Mononuclear cell (primary cell): ENCODE data around the gene RHOU. TPM values are rescaled to one million over a fixed set of nuclear protein-coding genes. Genes with fewer than 3 reads are reported as not detected.

Experiments
- H3K27me3 ChIP-seq: 2 replicates; pipeline ENCODE4 v1.6.0; 2011; ENCODE audit warnings: low read length, control low read depth; ENCODE audit not compliant: insufficient read depth
- H3K4me1 ChIP-seq: 2 replicates; pipeline ENCODE4 v1.5.1; 2011; ENCODE audit warnings: mild to moderate bottlenecking, low read length, control low read depth; ENCODE audit not compliant: insufficient read depth
- H3K4me3 ChIP-seq: 2 replicates; pipeline ENCODE4 v1.5.1; 2011; ENCODE audit warnings: mild to moderate bottlenecking, low read length, moderate library complexity
- H3K9me3 ChIP-seq: 2 replicates; pipeline ENCODE4 v1.5.1; 2011; ENCODE audit warnings: low read depth, mild to moderate bottlenecking, control low read depth, low read length
- total RNA-seq: library from RNA; depleted of rRNA; stranded (reverse); fragments of >200 nt; gene quantifications from one replicate; pipeline ENCODE4 v1.2.3, GENCODE V29; 2012

RHOU gene
- total RNA-seq, 1 donor: 15.3 TPM

DNA sequence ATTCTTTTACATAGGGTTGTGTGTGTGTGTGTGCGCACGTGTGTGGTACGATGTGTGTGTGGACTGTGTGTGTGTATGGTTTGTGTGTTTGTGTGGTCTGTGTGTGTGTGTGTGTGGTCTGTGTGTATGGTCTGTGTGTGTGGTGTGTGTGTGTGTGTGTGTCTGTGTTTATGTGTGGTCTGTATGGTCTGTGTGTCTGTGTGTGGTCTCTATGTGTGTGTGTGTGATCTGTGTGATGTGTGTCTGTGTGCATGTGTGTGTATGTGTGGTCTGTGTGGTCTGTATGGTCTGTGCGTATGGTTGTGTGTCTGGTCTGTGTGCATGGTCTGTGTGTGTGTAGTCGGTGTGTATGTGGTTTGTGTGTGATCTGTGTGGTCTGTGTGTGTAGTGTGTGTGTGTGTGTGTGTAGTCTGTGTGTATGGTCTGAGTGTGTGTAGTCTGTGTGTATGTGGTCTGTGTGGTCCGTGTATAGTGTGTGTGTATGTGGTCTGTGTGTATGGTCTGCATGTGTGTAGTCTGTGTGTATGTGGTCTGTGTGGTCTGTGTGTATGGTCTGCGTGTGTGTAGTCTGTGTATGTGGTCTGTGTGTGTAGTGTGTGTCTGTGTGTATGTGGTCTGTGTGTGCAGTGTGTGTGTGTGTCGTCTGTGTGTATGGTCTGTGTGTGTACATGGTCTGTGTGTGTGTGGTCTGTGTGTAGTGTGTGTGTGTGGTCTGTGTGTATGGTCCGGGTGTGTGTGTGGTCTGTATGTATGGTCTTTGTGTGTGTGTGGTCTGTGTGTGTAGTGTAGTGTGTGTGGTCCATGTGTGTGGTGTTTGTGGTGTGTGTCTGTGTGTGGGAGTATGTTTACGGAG, 46.8 kb downstream of the RHOU start:
- H3K4me1 ChIP-seq: peaks cover 29% of the 10 kb centered on the region

DNA sequence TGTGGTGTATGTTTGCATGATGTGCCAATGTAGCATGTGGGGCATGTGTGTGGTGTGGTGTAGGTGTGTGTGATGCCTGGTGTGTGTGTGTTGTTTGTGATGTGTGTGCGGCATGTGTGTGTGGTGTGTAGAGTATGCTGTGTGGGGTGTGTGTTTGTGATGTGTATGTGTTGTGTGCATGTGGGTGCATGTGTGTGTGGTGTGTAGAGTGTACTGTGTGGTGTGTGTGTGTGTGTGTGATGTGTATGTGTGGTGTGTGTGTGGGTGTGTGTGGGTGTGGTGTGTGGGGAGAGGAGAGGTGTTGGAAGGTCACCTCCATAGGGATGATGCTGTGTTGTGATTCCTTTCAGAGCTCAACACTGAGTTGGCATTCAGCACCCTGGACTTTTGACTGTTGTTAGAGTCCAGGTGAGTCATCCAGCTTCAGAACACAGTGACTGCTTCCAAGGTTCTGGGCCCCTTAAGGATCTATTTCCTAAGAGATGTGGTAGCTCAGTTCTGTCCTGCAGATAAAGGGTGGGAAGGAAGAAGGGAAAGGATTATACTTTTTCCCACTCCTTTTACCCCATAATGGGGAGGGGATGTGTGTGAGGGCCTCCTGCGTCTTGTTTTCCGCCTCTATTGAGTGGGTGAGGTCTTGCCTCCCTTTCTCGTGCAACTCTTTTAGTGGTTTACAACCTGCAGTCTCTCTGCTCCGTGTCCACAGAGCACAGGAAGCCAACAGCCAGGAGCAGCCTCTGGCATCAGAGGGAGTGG, 47.6 kb downstream of the RHOU start:
- H3K9me3 ChIP-seq: no peaks in the 10 kb centered on the region
- H3K4me3 ChIP-seq: no peak overlapping the region
- no peaks in the 10 kb centered on the region for H3K27me3 ChIP-seq
- H3K4me1 ChIP-seq: peaks cover 34% of the 10 kb centered on the region

More for the DNA sequence above, 46.8 kb downstream of the RHOU start:
- Histone ChIP-seq H3K27me3 (no peaks in the 10 kb centered on the region), H3K4me3 (no peak overlapping the region), H3K9me3 (no peaks in the 10 kb centered on the region)

DNA sequence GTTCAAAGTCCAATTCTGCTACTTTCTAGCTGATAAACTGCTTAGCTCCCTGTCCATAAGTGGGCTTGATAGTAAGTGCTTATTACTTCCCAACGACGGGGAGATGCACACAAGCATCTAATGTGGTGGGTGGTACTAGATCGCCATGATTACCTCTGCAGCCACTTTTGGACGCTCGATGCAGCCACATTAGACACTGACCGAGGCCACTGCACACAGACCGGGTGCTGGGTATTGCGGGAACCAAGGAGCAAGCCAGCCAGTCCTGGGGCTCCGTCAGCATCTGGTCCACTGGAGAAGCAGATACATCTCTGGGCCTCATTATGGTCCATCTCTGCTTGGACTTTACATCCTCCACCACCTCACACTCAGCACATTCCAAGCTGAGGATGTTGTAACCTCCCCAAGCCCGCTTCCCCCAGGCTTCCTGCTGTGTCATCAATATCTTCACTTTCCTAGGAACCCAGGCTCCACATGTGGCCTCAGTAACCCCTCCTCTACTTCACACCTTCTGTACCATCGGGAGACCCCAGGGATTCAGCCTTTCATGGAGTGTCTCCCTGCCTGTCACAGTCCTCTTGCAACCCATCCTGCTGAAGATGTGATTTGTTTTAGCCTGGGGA, 48.2 kb downstream of the RHOU start:
- H3K9me3 ChIP-seq: no peaks in the 10 kb centered on the region
- H3K27me3 ChIP-seq: no peaks in the 10 kb centered on the region
- H3K4me3 ChIP-seq: no peak overlapping the region
- peaks cover 28% of the 10 kb centered on the region for H3K4me1 ChIP-seq

DNA sequence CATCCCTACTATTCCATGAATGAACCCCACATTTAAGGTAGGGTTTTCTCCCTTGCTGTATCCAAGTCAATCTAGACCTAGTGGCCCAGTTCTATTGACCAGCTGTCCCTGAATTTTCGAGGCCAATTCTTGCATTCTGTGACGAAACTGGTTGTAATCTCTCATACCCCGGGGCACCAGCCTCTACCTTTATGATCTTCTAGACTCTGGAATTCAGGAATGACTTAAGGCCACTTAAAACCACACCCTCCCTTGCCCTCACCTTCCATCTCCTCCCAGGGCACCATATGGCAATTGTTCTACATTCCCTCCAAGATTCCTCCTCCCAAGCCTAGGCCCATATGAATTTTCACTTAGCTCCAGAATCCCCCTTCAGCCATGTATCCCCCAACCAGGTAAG, 48.9 kb downstream of the RHOU start:
- Histone ChIP-seq H3K4me3 (no peak overlapping the region), H3K27me3 (no peaks in the 10 kb centered on the region), H3K4me1 (peaks cover 21% of the 10 kb centered on the region), H3K9me3 (no peaks in the 10 kb centered on the region)

DNA sequence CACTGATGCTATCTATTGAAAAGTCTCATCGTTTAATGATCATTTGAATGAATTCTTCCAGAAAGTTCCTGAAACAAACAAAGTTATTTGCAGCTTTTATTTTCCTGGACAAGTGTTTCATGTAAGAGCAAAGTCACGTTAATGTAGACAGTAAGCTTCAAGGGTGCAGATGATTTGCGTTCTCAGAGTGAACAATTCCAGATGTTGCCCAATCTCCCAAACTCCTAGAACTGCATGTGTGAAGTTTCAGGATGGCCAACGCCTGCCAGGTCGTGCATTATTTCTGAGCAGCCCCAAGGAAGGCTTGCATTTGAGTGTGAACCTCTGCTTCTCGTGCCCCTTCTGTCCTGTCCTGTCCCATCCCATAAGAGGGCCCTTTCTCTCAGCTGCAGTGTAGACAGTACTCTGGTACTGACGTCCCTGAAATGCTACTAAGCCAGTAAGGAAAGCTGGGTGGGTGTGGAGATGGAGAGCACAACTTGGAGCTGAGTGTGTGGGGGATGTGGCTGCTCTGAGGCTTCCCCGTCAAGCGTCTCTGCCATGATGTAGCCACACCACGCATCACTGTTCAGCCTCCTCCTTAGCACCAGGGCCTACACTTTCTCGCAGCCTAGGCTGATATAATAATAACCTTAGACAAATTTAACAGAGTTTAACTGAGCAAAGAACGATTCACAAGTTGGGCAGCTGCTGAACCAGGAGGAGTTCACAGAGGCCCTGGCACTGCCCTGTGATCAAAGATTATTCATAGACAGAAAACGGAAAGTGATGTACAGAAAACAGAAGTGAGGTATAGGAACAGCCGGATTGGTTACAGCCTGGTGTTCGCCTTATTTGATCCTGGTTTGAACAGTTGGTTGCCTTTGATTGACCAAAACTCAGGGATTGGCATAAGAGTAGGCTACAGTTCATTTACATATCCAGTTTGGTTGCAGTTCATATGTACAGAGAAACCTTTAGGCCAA, 50.4 kb downstream of the RHOU start:
- Histone ChIP-seq H3K4me3 (no peak overlapping the region), H3K9me3 (no peaks in the 10 kb centered on the region), H3K4me1 (peaks cover 18% of the 10 kb centered on the region), H3K27me3 (no peaks in the 10 kb centered on the region)

DNA sequence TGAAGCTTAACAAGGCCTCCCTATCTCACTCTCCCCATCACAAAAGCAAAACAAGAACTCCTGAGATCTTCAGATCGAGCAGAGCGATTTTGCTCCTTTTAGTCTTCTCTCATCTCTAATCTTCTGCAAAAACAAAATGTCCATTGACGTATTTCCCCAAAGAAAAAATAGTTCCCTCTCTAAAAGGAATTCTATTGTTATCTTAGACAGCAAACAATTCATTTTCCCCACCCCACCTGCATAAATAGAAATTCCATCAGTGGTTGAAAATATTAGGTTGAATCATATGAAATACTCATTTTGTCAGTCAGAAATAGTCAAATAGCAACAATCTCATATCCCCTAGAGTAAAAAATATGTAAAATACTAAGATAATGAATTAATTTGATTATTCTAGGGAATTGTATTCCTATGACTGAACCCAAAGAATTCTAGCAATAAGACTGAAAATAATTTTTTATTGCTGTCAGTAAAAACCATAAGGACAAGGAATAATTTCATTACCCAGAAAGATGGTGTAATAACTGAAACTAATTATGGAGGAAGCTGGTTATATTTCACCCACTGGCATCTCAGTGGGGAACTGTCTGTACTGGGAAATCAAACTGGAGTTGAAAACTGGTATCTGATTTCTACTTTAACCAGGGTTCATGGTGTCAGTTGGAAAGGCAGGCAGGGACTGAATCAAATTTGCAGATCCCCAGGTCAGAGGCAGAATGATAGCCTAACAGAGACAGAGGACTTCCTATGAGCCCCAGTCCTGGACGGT, 51.3 kb downstream of the RHOU start:
- Histone ChIP-seq H3K9me3 (no peaks in the 10 kb centered on the region), H3K4me3 (no peak overlapping the region), H3K27me3 (no peaks in the 10 kb centered on the region), H3K4me1 (peaks cover 18% of the 10 kb centered on the region)

DNA sequence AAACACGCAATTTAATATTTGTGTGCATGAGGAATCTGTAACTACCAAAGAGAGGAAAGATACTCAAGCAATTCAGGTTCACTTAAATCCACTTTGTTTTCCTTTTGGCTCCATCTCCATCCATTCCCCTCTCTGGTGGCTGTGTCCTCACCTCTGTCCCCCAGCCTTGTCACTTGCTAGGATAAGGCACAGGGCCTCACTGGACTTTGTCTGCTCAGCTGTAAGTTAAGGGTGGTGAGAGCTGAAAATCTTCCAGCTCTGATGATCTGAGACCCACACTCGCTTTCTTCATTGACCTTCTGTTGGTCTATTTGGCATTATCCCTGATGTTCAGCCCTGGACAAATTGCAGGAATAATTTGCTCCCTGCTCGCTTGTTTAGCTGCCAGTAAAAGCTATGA, 56.5 kb downstream of the RHOU start:
- Histone ChIP-seq H3K27me3 (no peaks in the 10 kb centered on the region), H3K4me3 (no peak overlapping the region), H3K4me1 (peaks cover 32% of the 10 kb centered on the region), H3K9me3 (no peaks in the 10 kb centered on the region)

DNA sequence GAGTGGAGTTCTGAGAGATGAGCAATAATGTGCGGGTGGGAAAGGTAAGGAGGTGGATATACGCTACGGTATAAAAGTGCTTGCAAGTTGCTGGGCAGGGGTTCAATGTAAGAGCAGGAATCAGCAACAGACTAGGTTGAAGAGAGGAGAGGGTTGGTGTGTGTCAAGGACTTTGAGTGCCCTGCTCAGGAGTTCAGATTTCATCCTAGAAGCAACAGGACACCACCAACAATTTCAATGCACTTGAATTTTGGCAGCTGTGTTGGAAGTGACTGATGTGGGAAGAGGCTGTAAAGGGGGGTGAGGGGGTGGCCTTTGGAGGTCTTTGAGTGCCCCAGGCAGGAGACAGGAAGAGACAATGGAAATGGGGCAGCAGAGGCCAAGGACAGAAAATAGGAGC, 57.3 kb downstream of the RHOU start:
- no peaks in the 10 kb centered on the region for H3K9me3 ChIP-seq
- H3K4me3 ChIP-seq: no peak overlapping the region
- no peaks in the 10 kb centered on the region for H3K27me3 ChIP-seq
- H3K4me1 ChIP-seq: peaks cover 24% of the 10 kb centered on the region

DNA sequence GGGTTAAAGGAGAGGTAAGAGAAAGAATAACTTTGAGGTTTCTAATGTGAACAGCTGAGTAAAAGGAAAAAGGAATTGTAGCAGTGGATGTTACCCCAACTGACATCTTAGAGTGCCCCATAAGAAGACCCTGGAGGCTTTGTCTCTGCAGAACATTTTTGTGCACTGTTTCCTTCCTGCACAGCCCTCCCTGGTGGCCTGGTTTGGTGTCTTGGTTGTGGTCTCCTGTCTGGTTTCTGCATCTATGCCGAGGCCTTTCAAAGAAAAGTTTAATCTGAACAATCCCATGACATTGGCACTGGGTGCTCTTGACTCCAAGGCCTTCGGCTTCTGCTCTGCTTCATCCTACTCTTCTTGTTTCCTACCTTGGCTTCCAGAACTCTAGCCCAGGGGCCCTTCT, 57.8 kb downstream of the RHOU start:
- no peaks in the 10 kb centered on the region for H3K9me3 ChIP-seq
- no peak overlapping the region for H3K4me3 ChIP-seq
- H3K4me1 ChIP-seq: peaks cover 24% of the 10 kb centered on the region
- no peaks in the 10 kb centered on the region for H3K27me3 ChIP-seq

DNA sequence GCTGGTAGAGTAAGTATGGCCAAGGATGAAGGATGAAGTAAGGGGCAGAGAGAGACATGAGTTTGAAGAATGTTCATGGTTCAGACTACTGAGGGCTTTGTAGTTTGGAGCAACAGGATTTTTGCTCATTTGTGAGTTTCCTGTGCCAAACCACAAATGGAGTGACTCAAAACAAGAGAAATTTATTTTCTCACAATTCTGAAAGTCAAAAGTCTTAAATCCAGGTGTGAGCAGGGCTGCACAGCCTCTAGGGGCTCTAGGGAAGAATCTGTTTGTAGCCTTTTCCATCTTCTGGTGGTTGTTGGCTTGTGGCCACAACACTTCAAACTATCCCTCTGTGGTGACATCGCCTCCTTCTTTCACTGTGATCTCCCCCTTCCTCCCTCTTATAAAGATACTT, 58.9 kb downstream of the RHOU start:
- Histone ChIP-seq H3K27me3 (no peaks in the 10 kb centered on the region), H3K4me1 (peaks cover 24% of the 10 kb centered on the region), H3K4me3 (no peak overlapping the region), H3K9me3 (no peaks in the 10 kb centered on the region)

DNA sequence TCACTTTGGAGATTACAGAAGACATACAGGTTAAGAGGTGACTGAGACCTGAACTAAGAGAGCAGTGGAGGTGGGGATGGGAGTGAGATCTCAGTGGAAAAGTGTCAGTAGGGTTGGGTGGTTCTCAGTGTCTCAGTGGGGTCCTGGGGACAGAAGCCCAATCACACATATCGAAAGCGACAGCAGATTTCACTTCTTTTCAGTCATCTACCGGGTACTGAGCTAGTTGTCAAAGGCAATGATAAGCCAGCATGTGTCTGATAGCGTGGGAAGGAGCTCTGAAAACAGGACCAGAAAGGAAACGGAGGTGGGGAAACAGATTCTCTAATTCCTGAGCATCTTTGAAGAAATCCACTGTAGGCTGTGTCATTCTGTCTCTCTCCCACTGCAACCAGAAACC, 59.5 kb downstream of the RHOU start:
- no peaks in the 10 kb centered on the region for H3K27me3 ChIP-seq
- no peak overlapping the region for H3K4me3 ChIP-seq
- peaks cover 24% of the 10 kb centered on the region for H3K4me1 ChIP-seq
- no peaks in the 10 kb centered on the region for H3K9me3 ChIP-seq

DNA sequence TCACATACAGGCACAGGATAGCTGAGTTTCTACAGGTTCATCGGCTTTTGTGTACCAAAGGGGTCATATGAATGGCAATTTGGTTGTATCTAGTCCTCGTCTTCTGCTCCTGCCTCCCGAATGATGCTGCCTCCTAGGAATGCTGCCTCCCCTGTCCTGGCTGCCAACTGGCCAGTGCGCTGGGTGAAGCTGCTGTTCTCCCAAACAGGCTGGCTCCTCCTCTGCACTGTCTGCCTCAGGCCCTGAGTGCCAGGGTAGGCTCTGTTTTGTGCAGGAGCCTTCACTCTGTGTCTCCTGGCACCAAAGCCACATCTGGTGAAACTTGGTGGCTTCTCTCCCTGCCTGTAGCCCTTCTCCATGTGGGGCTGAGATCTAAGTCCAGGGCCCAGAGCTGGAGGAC, 60.3 kb downstream of the RHOU start:
- Histone ChIP-seq H3K27me3 (no peaks in the 10 kb centered on the region), H3K4me3 (no peak overlapping the region), H3K9me3 (no peaks in the 10 kb centered on the region), H3K4me1 (peaks cover 24% of the 10 kb centered on the region)
